Body of pancreas (tissue), 4 donors: Measurements from ENCODE around the gene IQCK. TPM values are rescaled to one million over a fixed set of nuclear protein-coding genes. Genes with fewer than 3 reads are reported as not detected.

Experiments
- ATAC-seq: fragments of 150-250 bp; one replicate; pipeline ENCODE4 v1.9.1; 2016
- DNase-seq, 4 donors: peaks; one replicate each; pipeline ENCODE4 v3.0.0-alpha.2; 2019
- H3K27ac ChIP-seq, 4 donors: fragments of 200-600 bp; sonication (generic); 1 replicate in 3 of 4; 2 replicates in 1 of 4; pipeline versions ENCODE4 v1.5.1 to v1.6.1; 2016 to 2019; ENCODE audit warnings: mild to moderate bottlenecking in 1 of 4, mixed read lengths in 1 of 4, moderate library complexity in 1 of 4
- H3K27me3 ChIP-seq, 2 donors: fragments of 200-600 bp; sonication (generic); one replicate each; pipeline ENCODE4 v1.6.0; 2016; ENCODE audit warnings: mild to moderate bottlenecking in 1 of 2
- H3K36me3 ChIP-seq, 2 donors: fragments of 200-600 bp; sonication (generic); replicated peaks in 1 of 2; 2 replicates each; pipeline ENCODE4 v1.5.1; 2016; ENCODE audit warnings: low read depth in 2 of 2; ENCODE audit not compliant: insufficient read depth in 1 of 2
- H3K4me1 ChIP-seq: fragments of 200-600 bp; sonication (generic); one replicate; pipeline ENCODE4 v1.6.0; 2016
- H3K4me3 ChIP-seq, 2 donors: fragments of 200-600 bp; sonication (generic); 1 replicate in 1 of 2; 2 replicates in 1 of 2; pipeline ENCODE4 v1.5.1; 2016 to 2019
- H3K9me3 ChIP-seq, 3 donors: fragments of 200-600 bp; sonication (generic); 1 replicate in 2 of 3; 2 replicates in 1 of 3; pipeline ENCODE4 v1.5.1; 2016
- POLR2A ChIP-seq, 3 donors: fragments of 450-650 bp; IDR thresholded peaks; one replicate each; pipeline ENCODE4 v1.6.1; 2016; ENCODE audit warnings: antibody characterized with exemption in 3 of 3, mild to moderate bottlenecking in 2 of 3
- WGBS, 2 donors: methylation state at CpG; one replicate each; pipeline ENCODE4 v1.1.5; 2017; 5-methylcytosine and 5-hydroxymethylcytosine counted together
- intact Hi-C: fragments of 100-400 bp; cut with DNase I; formaldehyde crosslinking; loops from one replicate; pipeline ENCODE4 v1.15.1; 2023
- total RNA-seq, 2 donors: library from RNA; depleted of rRNA; stranded (reverse); fragments of >200 nt; gene quantifications; one replicate each; pipeline ENCODE4 v1.1.0, GENCODE V29; 2016
- TF ChIP-seq, protein P1 (sequence below), 7 experiments: fragments of 450-650 bp in 4 of 7; fragments of 200-600 bp in 3 of 7; sonication (generic) in 3 of 7; IDR thresholded peaks; one replicate each; pipeline ENCODE4 v1.5.1; 2016 to 2019; ENCODE audit warnings: antibody characterized with exemption in 7 of 7

Gene IQCK
- total RNA-seq, 2 donors from 2014 or later, result 10.9 to 52.7 TPM

DNA sequence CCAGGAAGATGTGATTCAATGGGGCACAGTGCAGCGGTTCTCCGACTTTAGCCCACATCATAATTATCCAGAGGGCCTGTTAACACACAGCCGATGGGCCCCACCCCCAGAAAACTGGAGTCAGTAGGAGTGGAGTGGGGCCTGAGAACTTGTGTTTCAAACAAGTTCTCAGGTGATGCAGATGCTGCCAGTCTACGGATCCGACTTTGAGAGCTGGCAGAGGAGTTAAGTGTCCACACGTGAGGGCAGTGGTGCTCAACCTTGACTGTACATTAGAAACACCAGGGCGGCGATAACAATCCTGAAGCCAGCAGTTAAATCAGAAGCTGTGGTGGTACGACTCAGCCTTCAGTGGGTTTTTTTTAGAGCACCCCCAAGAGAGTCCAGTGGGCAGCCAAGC lies 91.6 kb downstream of the IQCK start:
- Histone ChIP-seq H3K36me3 (no peaks in the 10 kb centered on the region), H3K4me1 (peaks cover 70% of the 10 kb centered on the region), H3K27me3 (no peaks in the 10 kb centered on the region), H3K9me3 (no peaks in the 10 kb centered on the region), H3K4me3 (no peak overlapping the region), H3K27ac (peak overlapping the region; percentile 84 to 94 (median 90))
- ATAC-seq (no peak), DNase-seq (no peak)
- TF ChIP-seq POLR2A (IDR thresholded peaks at IDR 0.05), result no peak
- TF ChIP-seq, protein P1, sequence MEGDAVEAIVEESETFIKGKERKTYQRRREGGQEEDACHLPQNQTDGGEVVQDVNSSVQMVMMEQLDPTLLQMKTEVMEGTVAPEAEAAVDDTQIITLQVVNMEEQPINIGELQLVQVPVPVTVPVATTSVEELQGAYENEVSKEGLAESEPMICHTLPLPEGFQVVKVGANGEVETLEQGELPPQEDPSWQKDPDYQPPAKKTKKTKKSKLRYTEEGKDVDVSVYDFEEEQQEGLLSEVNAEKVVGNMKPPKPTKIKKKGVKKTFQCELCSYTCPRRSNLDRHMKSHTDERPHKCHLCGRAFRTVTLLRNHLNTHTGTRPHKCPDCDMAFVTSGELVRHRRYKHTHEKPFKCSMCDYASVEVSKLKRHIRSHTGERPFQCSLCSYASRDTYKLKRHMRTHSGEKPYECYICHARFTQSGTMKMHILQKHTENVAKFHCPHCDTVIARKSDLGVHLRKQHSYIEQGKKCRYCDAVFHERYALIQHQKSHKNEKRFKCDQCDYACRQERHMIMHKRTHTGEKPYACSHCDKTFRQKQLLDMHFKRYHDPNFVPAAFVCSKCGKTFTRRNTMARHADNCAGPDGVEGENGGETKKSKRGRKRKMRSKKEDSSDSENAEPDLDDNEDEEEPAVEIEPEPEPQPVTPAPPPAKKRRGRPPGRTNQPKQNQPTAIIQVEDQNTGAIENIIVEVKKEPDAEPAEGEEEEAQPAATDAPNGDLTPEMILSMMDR (IDR thresholded peaks at IDR 0.05), result no peak
- WGBS, 2 donors, result 88 to 95% methylated on average over 8 to 9 of the region's 9 CpGs
- intact Hi-C loops, result no loop called here

DNA sequence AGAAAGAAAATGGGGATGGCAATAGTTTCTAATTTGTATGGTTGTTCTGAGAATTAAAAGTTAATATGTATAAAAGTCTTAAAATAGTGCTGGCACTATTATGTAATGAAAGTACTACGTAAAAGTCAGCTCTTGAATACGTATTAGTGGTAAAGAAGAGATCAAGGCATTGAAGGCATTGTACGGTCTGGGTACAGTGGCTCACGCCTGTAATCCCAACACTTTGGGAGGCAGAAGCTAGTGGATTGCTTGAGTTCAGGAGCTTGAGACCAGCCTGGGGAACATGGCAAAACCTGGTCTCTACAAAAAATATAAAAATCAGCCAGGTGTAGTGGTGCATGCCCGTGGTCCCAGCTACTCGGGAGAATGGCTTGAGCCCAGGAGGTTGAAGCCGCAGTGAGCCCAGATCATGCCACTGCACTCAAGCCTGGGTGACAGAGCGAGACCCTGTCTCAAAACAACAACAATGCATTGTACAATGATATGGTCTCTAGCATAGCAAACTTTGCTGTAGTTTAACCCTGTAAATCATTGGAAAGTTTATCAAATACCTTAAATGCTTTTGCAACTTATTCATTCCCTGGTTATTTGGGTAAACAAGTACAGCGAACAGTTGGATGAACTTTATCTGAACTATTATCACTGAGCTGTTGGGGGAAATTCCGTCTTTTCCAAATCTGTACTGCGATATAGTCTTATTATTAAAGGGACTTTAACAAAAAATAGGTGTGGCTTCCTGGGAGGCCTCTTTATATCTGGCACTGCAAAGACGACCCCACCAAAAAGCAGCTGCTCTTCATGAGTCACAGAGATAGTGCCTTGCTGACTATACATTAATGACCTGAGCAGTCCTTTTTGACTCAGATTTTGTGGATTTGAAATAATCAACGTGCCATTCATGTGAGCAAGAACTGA lies 93.0 kb downstream of the IQCK start:
- no peak overlapping the region for H3K4me3 ChIP-seq
- H3K36me3 ChIP-seq, result no peaks in the 10 kb centered on the region

GRCh38 chr16:19812986-19813385 lies 94.9 kb downstream of the IQCK start:
- no peak overlapping the region for H3K4me3 ChIP-seq
- H3K4me1 ChIP-seq, result peaks cover 58% of the 10 kb centered on the region
- DNase-seq (no peak), ATAC-seq (no peak)
- intact Hi-C loops, result no loop called here
- H3K27ac ChIP-seq, result peak overlapping the region in 3 of 4 donors; percentile 84 to 94 (median 88)
- TF ChIP-seq, protein P1 (IDR thresholded peaks at IDR 0.05), result no peak
- no peak for TF ChIP-seq POLR2A (IDR thresholded peaks at IDR 0.05)
- H3K27me3 ChIP-seq, result no peaks in the 10 kb centered on the region
- no peaks in the 10 kb centered on the region for H3K36me3 ChIP-seq
- no peaks in the 10 kb centered on the region for H3K9me3 ChIP-seq

More for the DNA sequence above, 93.0 kb downstream of the IQCK start:
- no peaks in the 10 kb centered on the region for H3K9me3 ChIP-seq
- TF ChIP-seq, protein P1 (IDR thresholded peaks at IDR 0.05), result no peak
- TF ChIP-seq POLR2A (IDR thresholded peaks at IDR 0.05), result peak in 2 of 3 donors; percentile 31 to 40
- peak overlapping the region; percentile 28 to 94 (median 86) for H3K27ac ChIP-seq
- intact Hi-C loops, result no loop called here
- DNase-seq (no peak), ATAC-seq (peak; percentile 39)
- WGBS, 2 donors, result 52 to 53% methylated on average over 13 of the region's 13 CpGs
- H3K4me1 ChIP-seq, result peaks cover 60% of the 10 kb centered on the region
- H3K27me3 ChIP-seq, result no peaks in the 10 kb centered on the region

GRCh38 chr16:19815418-19815817 lies 97.3 kb downstream of the IQCK start:
- no peak for DNase-seq
- ATAC-seq, result no peak
- Histone ChIP-seq H3K4me1 (peaks cover 34% of the 10 kb centered on the region), H3K4me3 (no peak overlapping the region), H3K27me3 (no peaks in the 10 kb centered on the region), H3K36me3 (no peaks in the 10 kb centered on the region), H3K27ac (peak overlapping the region in 1 of 4 donors; percentile 31), H3K9me3 (no peaks in the 10 kb centered on the region)
- WGBS, 2 donors, result 58 to 71% methylated on average over 2 of the region's 2 CpGs
- intact Hi-C loops, result no loop called here
- TF ChIP-seq POLR2A (IDR thresholded peaks at IDR 0.05), result no peak
- TF ChIP-seq, protein P1 (IDR thresholded peaks at IDR 0.05), result no peak
